Urinary bladder (tissue), 4 donors: ENCODE data around the gene SACS. TPM values are rescaled to one million over a fixed set of nuclear protein-coding genes. Genes with fewer than 3 reads are reported as not detected.
"Not testable (repeated sequence)": the region's sequence is repeated elsewhere in the genome, so short reads cannot be mapped to it uniquely, and the experiment has no call there.

Source experiments
- DNase-seq: peaks from one replicate; pipeline ENCODE4 v3.0.0-alpha.2; 2015; ENCODE audit errors: extremely low spot score
- H3K27ac ChIP-seq: one replicate; pipeline ENCODE4 v1.5.1; 2013; ENCODE audit warnings: low read depth, mild to moderate bottlenecking, moderate library complexity
- H3K36me3 ChIP-seq: one replicate; pipeline ENCODE4 v1.6.1; 2013; ENCODE audit warnings: mild to moderate bottlenecking, moderate library complexity; ENCODE audit not compliant: insufficient read depth
- H3K4me1 ChIP-seq: one replicate; pipeline ENCODE4 v1.6.1; 2013; ENCODE audit warnings: mild to moderate bottlenecking, moderate library complexity; ENCODE audit not compliant: insufficient read depth
- H3K4me3 ChIP-seq: one replicate; pipeline ENCODE4 v1.5.1; 2013; ENCODE audit warnings: low read depth, low read length
- WGBS: extraction: QIAGEN DNeasy Blood & Tissue Kit; methylation state at CpG from one replicate; pipeline ENCODE4 v1.1.7; 2013; 5-methylcytosine and 5-hydroxymethylcytosine counted together
- polyA plus RNA-seq: library from polyadenylated mRNA; stranded (reverse); fragments of 200-250 nt; gene quantifications from one replicate; pipeline ENCODE4 v1.2.3, GENCODE V29; 2013
- total RNA-seq: library from RNA; depleted of rRNA; stranded (reverse); fragments of >200 nt; gene quantifications from one replicate; pipeline ENCODE4 v1.2.3, GENCODE V29; 2014
- donor health status: healthy with polysubstance abuse.
- donor health status: healthy.

Gene SACS
- total and polyA plus RNA-seq, 2 donors = 9.7 to 90.3 TPM

DNA sequence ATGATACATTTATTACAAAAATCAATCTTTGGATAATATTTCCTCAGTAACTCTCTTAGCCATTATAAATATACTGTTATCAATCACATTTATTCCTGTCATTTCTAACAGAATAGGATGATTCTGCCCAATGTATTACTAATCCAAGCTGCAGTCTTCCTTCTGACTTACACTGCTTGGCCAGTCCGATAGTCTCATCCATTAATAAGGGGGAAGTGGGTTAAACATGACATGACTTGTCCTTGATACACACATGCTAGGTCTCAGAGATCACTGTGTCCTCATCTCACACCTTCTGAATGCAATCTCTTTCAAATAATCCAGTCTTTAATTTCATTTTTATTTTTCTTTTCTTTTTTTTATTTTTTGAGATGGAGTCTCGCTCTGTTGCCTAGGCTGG lies 18.8 kb downstream of the SACS start:
- H3K4me3 ChIP-seq = no peak overlapping the region
- no peak for DNase-seq
- no peaks in the 10 kb centered on the region for H3K4me1 ChIP-seq
- 91% methylated on average over 2 of the region's 2 CpGs for WGBS
- H3K27ac ChIP-seq = no peak overlapping the region
- H3K36me3 ChIP-seq = no peaks in the 10 kb centered on the region

DNA sequence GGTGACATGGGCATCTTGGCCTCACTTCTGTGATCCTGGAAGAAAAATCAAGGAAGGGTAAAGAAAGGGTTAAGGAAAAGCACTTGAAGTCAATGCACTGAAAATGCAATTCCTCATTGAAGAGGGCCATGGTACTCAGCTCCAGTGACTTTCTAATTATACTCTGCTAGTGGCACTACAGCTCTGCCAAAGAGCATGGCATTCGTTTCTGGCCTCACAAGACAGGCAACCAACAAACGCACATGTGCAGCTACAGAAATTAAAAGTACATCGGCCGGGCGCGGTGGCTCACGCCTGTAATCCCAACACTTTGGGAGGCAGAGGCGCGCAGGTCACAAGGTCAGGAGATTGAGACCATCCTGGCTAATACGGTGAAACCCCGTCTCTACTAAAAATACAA lies 21.8 kb downstream of the SACS start:
- Histone ChIP-seq H3K36me3 (no peaks in the 10 kb centered on the region), H3K27ac (no peak overlapping the region), H3K4me1 (no peaks in the 10 kb centered on the region), H3K4me3 (no peak overlapping the region)
- WGBS = 92% methylated on average over 11 of the region's 11 CpGs
- DNase-seq = no peak

DNA sequence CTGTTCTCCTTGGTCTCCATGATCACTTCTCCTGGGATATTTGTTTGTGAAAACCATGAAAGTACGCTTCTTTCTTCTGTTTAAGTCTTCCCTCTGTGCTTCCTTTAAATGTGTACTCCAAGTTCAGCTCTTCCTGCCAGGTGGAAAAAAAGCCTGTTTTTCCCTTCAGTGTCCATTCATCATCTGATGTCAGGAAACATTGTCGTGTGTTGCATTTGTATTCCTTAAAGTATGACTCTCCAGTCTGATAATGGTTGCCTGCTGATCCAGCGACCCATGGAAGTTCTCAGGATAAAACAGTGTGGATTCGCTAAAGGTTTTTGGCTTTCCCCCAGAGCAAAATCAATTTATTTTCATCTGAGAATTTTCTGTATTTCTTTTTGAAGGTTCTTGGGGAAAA lies 22.3 kb downstream of the SACS start:
- Histone ChIP-seq H3K4me1 (no peaks in the 10 kb centered on the region), H3K4me3 (no peak overlapping the region), H3K27ac (no peak overlapping the region), H3K36me3 (no peaks in the 10 kb centered on the region)
- DNase-seq = no peak
- 70% methylated on average over 4 of the region's 4 CpGs for WGBS

DNA sequence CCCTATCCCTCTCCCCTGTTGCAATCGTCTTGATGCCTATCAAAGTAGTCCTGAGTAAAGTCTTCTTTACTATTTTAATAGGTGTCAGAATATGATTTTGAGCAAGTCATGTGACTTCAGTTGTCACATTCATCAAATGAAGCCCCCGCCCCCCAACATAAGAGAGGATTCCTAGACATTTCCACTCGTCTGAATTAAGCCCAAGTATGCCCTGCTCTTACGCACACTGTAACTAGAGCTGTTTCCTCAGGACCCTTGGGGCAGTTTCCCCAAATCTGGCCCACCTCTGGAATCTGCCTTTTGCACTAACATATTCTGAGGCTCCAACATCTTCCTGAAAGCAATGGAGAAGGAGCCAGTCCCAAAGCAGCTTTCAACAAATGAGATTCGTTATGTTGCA lies 25.5 kb downstream of the SACS start:
- Histone ChIP-seq H3K4me1 (no peaks in the 10 kb centered on the region), H3K4me3 (no peak overlapping the region), H3K27ac (no peak overlapping the region), H3K36me3 (no peaks in the 10 kb centered on the region)
- WGBS = 91% methylated on average over 5 of the region's 5 CpGs
- no peak for DNase-seq

DNA sequence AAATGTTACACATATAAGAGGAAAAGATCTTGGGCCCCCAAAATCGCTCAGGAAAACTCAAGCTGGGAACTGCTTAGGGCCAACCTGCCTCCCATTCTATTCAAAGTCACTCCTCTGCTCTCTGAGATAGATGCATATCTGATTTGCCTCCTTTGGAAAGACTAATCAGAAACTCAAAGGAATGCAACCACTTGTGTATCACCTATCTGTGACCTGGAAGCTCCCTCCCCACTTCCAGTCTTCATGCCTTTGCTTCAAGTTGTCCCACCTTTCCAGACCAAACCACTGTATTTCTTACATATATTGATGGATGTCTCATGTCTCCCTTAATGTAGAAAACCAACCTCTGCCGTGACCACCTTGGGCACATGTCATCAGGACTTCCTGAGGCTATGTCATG lies 32.3 kb downstream of the SACS start:
- WGBS = 93% methylated on average over 2 of the region's 2 CpGs
- not testable (repeated sequence) for H3K27ac ChIP-seq, DNase-seq, H3K36me3 ChIP-seq, H3K4me3 ChIP-seq, H3K4me1 ChIP-seq

DNA sequence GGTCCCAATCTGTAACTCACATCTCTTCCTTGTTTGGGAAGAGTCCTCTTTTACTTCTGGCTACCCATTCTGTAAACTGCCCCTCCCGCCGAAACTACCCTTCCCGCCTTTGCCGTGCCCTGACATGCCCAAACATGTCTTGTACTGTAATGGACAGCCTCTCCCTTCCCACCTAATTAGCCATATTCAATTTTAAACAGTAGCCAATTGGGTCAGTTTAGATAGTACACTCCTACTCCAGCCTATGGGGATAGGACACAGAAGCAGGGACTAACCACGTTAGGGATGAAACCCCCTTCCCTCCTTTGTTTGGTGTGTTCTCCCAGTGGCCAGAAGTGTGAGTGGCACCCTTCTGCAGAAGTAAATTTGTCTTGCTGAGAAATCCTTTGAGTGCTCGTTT lies 34.2 kb downstream of the SACS start:
- no peaks in the 10 kb centered on the region for H3K36me3 ChIP-seq
- H3K4me1 ChIP-seq = no peaks in the 10 kb centered on the region
- H3K4me3 ChIP-seq = no peak overlapping the region
- DNase-seq = no peak
- no peak overlapping the region for H3K27ac ChIP-seq
- WGBS = 78% methylated on average over 6 of the region's 6 CpGs

DNA sequence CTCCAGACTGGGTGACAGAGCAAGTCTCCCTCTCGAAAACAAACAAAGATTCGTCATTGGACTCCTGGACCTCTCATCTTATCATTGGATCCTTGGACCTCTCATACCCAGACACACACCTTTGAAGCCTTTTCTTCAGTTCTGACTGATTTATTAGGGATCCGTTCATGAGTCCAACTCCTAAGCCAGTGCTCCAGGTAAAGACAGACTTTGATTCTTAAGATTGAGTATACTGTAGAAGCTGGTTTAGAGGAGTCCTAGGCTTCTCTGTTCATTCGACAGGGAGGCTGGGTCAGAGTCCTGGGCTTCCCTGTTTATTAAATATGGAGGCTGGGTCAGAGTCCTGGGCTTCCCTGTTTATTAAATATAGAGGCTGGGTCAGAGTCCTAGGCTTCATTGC lies 38.7 kb downstream of the SACS start:
- Histone ChIP-seq H3K4me1 (no peaks in the 10 kb centered on the region), H3K4me3 (no peak overlapping the region), H3K27ac (no peak overlapping the region), H3K36me3 (no peaks in the 10 kb centered on the region)
- no peak for DNase-seq
- WGBS = 94% methylated on average over 4 of the region's 4 CpGs

DNA sequence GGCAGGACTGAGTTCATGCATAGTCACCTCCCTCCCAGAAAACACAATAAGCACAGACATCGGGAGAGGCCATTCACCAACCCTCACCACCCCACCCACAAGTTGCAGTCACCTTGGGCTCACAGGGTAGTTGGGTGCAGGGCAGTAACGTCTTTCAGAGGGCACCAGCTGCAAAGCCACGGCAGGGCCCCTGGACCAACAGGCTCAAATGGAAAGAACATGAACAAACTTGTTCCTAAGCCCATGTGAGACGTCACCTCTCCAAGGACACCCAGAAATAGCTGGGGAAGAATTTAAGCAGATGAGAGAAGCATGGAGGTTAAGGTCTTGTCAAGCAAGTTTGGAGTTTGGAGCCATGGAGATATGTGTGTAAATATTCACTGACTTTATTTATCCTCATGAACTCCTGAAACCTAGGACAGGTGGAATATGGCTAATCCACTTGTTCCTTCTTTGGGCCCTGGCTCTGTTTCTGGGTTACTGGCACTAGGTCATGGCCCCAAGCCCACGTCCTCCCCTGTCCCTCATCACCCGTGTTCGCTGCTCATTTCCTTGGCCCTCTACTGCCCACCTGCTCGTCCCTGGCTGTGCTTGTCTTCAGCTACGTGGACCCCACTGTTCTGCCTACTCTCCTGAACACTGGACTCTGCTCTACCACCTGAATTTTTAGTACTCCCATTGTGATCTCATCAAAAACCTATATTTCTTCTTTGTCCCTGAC lies 40.4 kb downstream of the SACS start:
- DNase-seq = no peak
- 82% methylated on average over 9 of the region's 9 CpGs for WGBS
- no peak overlapping the region for H3K27ac ChIP-seq
- H3K4me3 ChIP-seq = no peak overlapping the region
- no peaks in the 10 kb centered on the region for H3K36me3 ChIP-seq
- H3K4me1 ChIP-seq = no peaks in the 10 kb centered on the region

DNA sequence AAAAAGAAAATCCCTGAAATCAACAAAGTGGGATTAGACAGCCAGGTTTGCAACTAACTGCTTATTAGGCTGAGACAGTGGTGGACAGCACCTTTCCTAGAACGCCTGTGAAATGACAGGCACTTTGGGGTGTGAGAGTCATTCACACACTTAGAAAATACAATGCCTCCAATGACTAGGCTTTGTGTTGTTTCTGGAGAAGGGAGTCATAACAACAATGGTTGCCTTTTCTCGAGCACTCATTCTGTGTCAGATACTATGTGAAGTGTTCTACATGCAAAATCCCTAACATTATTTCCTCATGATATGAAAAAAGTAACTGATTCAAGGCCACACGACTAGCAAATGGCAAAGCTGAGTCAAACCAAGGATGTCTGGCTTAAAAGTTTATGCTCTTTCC lies 41.2 kb downstream of the SACS start:
- DNase-seq = no peak
- H3K4me1 ChIP-seq = no peaks in the 10 kb centered on the region
- H3K4me3 ChIP-seq = no peak overlapping the region
- no peak overlapping the region for H3K27ac ChIP-seq
- WGBS = 82% methylated on average over 3 of the region's 3 CpGs
- H3K36me3 ChIP-seq = no peaks in the 10 kb centered on the region

DNA sequence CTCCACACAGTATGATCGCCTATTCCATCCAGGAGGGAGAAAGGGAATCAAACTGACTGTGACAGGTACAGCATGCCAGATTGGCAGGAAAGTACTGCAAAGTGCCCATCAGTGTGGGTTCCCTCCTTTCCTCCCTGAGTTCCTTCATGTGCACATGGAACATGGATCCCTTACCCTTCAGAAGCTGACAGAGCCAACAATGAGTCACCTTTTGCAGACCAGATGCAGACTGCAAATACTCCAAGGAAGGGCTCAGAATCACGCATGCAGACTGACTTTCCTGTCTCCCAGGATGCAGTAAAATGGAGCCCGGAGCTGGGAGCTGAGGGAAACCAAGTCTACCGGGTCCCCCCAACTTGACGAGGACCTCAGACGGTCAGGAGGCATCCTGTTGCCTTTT lies 41.8 kb downstream of the SACS start:
- DNase-seq = no peak
- H3K4me1 ChIP-seq = no peaks in the 10 kb centered on the region
- no peak overlapping the region for H3K27ac ChIP-seq
- no peak overlapping the region for H3K4me3 ChIP-seq
- WGBS = 86% methylated on average over 6 of the region's 6 CpGs
- no peaks in the 10 kb centered on the region for H3K36me3 ChIP-seq

DNA sequence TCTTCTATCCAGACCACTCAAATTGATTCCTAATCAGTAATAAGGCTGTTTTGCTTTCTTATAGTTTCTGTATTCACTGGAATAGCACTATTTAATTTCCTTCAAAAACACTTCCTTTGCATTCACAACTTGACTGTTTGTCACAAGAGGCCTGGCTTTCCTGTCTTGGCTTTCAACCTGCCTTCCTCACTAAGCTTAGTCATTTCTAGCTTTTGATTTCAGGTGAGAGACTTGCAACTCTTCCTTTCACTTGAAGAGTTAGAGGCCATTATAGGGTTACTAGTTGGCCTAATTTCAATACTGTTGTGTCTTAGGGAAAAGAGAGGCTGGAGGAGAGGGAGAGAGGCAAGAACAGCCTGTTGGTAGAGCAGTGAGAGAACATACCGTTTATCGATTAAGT lies 47.0 kb downstream of the SACS start:
- no peaks in the 10 kb centered on the region for H3K4me1 ChIP-seq
- no peak overlapping the region for H3K4me3 ChIP-seq
- WGBS = 92% methylated on average over 2 of the region's 2 CpGs
- no peak overlapping the region for H3K27ac ChIP-seq
- no peak for DNase-seq
- H3K36me3 ChIP-seq = no peaks in the 10 kb centered on the region

DNA sequence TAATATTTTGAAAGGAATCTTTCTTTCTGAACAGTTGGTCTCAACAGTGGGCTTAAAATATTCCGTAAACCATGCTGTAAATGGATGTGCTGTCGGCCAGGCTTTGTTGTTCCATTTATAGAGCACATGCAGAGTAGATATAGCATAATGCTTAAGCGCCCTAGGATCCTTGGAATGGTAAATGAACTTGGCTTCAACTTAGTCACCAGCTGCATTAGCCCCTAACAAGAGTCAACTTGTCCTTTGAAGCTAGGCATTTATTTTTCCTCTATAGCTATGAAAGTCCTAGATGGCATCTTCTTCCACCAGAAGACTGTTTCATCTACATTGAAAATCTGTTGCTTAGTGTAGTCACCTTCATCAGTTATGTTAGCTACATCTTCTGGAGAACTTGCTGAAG lies 47.6 kb downstream of the SACS start:
- no peak overlapping the region for H3K27ac ChIP-seq
- WGBS = 91% methylated on average over 3 of the region's 3 CpGs

DNA sequence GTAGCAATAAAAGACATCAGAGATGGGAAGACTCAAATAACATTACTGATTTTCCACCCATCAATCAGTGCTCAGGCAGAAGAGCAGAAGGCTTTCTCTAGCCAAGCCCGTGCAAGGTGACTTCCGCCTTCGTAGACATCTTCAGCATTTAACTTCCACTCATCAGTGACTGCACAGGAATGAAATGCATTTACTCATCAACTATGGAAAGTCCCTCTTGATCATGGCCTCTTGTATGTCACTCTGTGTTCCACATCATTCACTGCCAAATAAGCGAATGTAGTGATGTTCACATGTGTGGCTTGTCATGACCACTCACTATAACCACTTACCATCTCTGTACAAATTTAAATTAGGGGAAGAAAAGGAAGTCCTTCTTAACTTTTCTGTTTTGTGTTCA lies 49.4 kb downstream of the SACS start:
- H3K36me3 ChIP-seq = no peaks in the 10 kb centered on the region
- DNase-seq = no peak
- no peaks in the 10 kb centered on the region for H3K4me1 ChIP-seq
- H3K4me3 ChIP-seq = no peak overlapping the region
- H3K27ac ChIP-seq = no peak overlapping the region
- WGBS = 93% methylated on average over 4 of the region's 4 CpGs

More for the DNA sequence above, 47.6 kb downstream of the SACS start:
- no peak overlapping the region for H3K4me3 ChIP-seq
- DNase-seq = no peak
- no peaks in the 10 kb centered on the region for H3K36me3 ChIP-seq
- no peaks in the 10 kb centered on the region for H3K4me1 ChIP-seq

DNA sequence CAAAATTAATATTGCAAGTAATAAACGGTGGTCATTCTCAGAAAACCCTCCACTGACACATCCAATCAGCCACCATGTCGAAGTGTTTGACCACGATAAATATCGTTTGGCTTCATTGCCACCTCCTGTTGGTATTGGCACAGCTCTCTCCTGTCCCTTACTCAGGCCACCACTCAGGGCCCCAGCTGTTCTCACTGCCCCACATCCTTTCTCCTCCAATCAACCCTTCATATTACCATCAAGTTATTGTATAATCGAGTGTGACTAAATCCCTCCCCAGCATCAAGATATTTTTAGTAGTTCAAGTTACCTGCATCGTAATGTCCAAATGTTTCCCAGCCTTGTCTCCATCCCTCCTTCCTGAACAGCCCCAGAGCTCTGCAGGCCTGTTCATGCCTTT lies 50.4 kb downstream of the SACS start:
- DNase-seq = no peak
- Histone ChIP-seq H3K4me1 (no peaks in the 10 kb centered on the region), H3K36me3 (no peaks in the 10 kb centered on the region), H3K27ac (no peak overlapping the region), H3K4me3 (no peak overlapping the region)
- 96% methylated on average over 6 of the region's 6 CpGs for WGBS

DNA sequence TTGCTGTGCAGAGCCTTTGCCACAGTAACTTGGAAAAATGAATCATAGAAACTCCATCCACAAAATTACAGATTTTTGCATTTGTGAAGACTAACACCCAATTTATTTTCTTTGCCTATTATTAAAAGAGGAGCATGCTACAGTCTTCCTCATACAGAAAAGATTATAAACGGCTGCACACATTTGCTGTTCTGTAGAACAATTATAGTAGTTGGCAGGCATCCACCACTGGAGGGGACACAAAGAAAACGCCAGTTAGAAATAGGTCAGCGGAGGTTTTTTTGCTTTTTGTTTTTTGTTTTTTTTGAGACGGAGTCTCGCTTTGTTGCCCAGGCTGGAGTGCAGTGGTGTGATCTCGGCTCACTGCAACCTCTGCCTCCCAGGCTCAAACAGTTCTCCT lies 51.6 kb downstream of the SACS start:
- Histone ChIP-seq H3K36me3 (no peaks in the 10 kb centered on the region), H3K27ac (no peak overlapping the region), H3K4me1 (no peaks in the 10 kb centered on the region), H3K4me3 (no peak overlapping the region)
- DNase-seq = no peak
- 35% methylated on average over 6 of the region's 6 CpGs for WGBS
